HG03060 (cell line): ENCODE measurements around the gene CSDE1.

Experiments
- ATAC-seq: cut with Tn5 transposase; IDR thresholded peaks from one replicate; pipeline ENCODE4 v1.9.1; 2021; ENCODE audit warnings: low read depth, moderate number of reproducible peaks; ENCODE audit not compliant: unreplicated experiment

CSDE1 gene

DNA sequence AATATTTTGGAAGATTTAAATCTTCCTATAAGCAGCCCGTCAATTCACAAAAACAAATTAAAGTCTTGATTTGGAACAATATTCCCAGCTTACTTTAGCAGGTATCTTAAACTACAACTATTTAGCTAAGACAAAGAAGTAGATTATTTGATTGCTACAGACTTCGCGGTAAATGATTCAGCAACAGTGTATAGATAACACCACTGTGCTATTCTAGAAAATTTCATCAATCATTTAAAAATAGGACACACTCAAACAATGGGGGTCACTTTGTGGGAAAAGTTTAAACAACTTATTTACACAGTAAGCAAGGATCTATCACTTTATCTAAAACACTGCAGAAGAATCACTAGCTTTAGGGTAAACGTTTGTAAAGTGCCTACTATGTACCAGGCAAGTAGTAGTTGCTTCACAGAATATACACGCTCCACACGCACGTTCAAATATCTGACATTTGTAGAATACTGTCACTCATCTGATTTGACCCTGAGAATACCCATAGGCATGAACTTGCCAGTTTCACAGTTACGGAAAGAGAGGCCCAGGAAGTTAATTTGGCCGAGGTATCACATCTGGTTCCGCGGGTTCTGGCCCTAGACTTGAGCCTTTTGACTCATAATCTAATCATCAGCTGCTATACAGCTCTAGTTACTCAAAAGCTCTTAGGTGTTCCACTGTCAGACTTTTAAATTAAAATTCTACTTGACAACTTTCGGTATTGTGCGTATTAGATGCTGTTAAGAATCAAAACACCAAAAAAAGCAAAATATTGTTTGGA is 88.8 kb downstream of the CSDE1 start:
- no peak for ATAC-seq

DNA sequence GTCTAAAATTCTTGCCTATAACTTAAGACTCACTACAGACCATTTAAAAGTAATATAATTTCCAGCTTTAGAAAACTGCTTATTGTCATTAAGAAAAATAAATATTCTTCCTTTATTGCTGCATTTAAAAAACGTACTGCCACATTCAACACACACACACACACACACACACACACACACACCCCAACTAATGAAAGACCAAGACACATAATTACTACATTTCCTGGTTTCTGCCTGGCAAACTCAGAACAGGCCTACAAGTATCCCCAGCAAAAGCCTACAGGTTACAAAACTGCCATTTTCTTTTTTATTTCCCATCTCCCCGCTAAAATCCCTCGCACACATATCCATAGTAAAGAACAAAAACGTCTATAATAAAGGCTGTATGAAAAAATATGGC is 89.4 kb downstream of the CSDE1 start:
- ATAC-seq, result no peak

DNA sequence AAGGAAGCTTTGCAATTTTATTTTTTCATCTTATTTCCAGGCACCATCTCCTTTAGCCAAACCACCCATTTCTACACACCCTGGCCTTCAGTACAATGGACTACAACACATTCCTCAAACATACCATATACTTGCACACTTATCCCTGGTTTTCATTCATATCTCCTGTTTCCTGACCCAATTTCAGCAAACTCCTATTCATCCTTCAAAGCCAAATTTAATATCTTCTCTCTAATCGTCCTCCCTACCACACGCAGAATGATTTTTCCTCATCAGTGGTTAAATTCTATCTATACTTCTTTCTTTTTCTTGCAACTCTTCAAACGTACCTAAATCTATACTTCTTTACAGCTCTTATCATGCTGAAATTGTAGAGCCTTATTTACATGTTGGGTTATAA is 90.8 kb downstream of the CSDE1 start:
- no peak for ATAC-seq
